Neural progenitor cell (in vitro differentiated cells): ENCODE measurements around the gene UBXN2A. TPM values are rescaled to one million over a fixed set of nuclear protein-coding genes. Genes with fewer than 3 reads are reported as not detected.

ENCODE experiments used
- DNase-seq: peaks from one replicate; pipeline ENCODE4 v3.0.0-alpha.2; 2016; ENCODE audit warnings: low spot score
- H2AFZ ChIP-seq: fragments of 200-600 bp; sonication (generic); replicated peaks from 2 replicates; pipeline ENCODE4 v1.6.1; 2016; ENCODE audit warnings: antibody characterized with exemption
- H3F3A ChIP-seq: fragments of 200-600 bp; sonication (generic); 2 replicates; pipeline ENCODE4 v1.6.1; 2016; ENCODE audit warnings: antibody characterized with exemption, low read depth
- H3K27ac ChIP-seq: fragments of 200-600 bp; sonication (generic); 2 replicates; pipeline ENCODE4 v1.5.1; 2016; ENCODE audit warnings: mild to moderate bottlenecking
- H3K27me3 ChIP-seq: fragments of 200-600 bp; sonication (generic); 2 replicates; pipeline ENCODE4 v1.6.1; 2016; ENCODE audit warnings: mild to moderate bottlenecking, moderate library complexity
- H3K36me3 ChIP-seq: fragments of 200-600 bp; sonication (generic); 2 replicates; pipeline ENCODE4 v1.5.1; 2016
- H3K4me1 ChIP-seq: fragments of 200-600 bp; sonication (generic); 2 replicates; pipeline ENCODE4 v1.6.1; 2016; ENCODE audit warnings: mixed run types
- H3K4me2 ChIP-seq: fragments of 200-600 bp; sonication (generic); 2 replicates; pipeline ENCODE4 v1.6.1; 2016
- H3K4me3 ChIP-seq: fragments of 200-600 bp; sonication (generic); 2 replicates; pipeline ENCODE4 v1.5.1; 2016
- H3K79me2 ChIP-seq: fragments of 200-600 bp; sonication (generic); 2 replicates; pipeline ENCODE4 v1.6.1; 2016; ENCODE audit warnings: low read depth
- H3K9ac ChIP-seq: fragments of 200-600 bp; sonication (generic); 2 replicates; pipeline ENCODE4 v1.6.1; 2016
- H3K9me3 ChIP-seq: fragments of 200-600 bp; sonication (generic); 2 replicates; pipeline ENCODE4 v1.5.1; 2016; ENCODE audit warnings: low read depth
- H4K20me1 ChIP-seq: fragments of 200-600 bp; sonication (generic); 2 replicates; pipeline ENCODE4 v1.6.1; 2016; ENCODE audit warnings: low read depth
- H3K27ac Mint-ChIP-seq: 3 replicates; pipeline ENCODE4 v1.8.0; 2021; ENCODE audit warnings: mixed read lengths
- H3K27me3 Mint-ChIP-seq: 2 replicates; pipeline ENCODE4 v1.8.0; 2022; ENCODE audit warnings: low read depth, mild to moderate bottlenecking, inconsistent platforms, moderate library complexity, mixed read lengths; ENCODE audit not compliant: insufficient read depth
- H3K36me3 Mint-ChIP-seq: 3 replicates; pipeline ENCODE4 v1.8.0; 2021; ENCODE audit warnings: mixed read lengths
- H3K4me1 Mint-ChIP-seq: 3 replicates; pipeline ENCODE4 v1.8.0; 2021; ENCODE audit warnings: mixed read lengths
- H3K4me3 Mint-ChIP-seq: 3 replicates; pipeline ENCODE4 v1.8.0; 2021; ENCODE audit warnings: mild to moderate bottlenecking, moderate library complexity, mixed read lengths
- H3K9me3 Mint-ChIP-seq: 3 replicates; pipeline ENCODE4 v1.8.0; 2020; ENCODE audit warnings: mixed read lengths
- CTCF ChIP-seq: fragments of 200-600 bp; sonication (generic); IDR thresholded peaks from 2 replicates; pipeline ENCODE4 v1.5.1; 2017; ENCODE audit warnings: antibody characterized with exemption, mild to moderate bottlenecking
- EZH2 ChIP-seq: fragments of 200-600 bp; sonication (generic); IDR thresholded peaks from 2 replicates; pipeline ENCODE4 v1.6.1; 2017; ENCODE audit warnings: antibody characterized with exemption, mild to moderate bottlenecking, moderate library complexity
- EZH2phosphoT487 ChIP-seq: fragments of 200-600 bp; sonication (generic); IDR thresholded peaks from 2 replicates; pipeline ENCODE4 v1.6.1; 2017; ENCODE audit warnings: antibody characterized with exemption
- total RNA-seq: library from RNA; depleted of rRNA; stranded (reverse); fragments of >200 nt; gene quantifications from 2 replicates; pipeline ENCODE4 v1.2.3, GENCODE V29; 2015; ENCODE audit warnings: low replicate concordance

The UBXN2A gene
- total RNA-seq, 1 donor from 2014 or later: 24.1 TPM

GRCh38 chr2:24045511-24046508 lies 105.5 kb downstream of the UBXN2A start:
- H3K36me3 ChIP-seq: no peaks in the 10 kb centered on the region
- H2AFZ ChIP-seq: no peak overlapping the region
- peak overlapping the region; percentile 94 for H3K4me3 Mint-ChIP-seq
- H3K4me3 ChIP-seq: peak overlapping the region; percentile 72
- H3K27me3 ChIP-seq: peaks cover 4% of the 10 kb centered on the region
- no peak for DNase-seq
- peaks cover 30% of the 10 kb centered on the region for H3F3A ChIP-seq
- H3K9me3 ChIP-seq: no peaks in the 10 kb centered on the region
- no peak overlapping the region for H3K9ac ChIP-seq
- no peak overlapping the region for H3K27ac Mint-ChIP-seq
- H4K20me1 ChIP-seq: no peaks in the 10 kb centered on the region
- H3K4me1 ChIP-seq: peaks cover 9% of the 10 kb centered on the region
- peaks cover 18% of the 10 kb centered on the region for H3K4me1 Mint-ChIP-seq
- no peaks in the 10 kb centered on the region for H3K9me3 Mint-ChIP-seq
- peaks cover 42% of the 10 kb centered on the region for H3K79me2 ChIP-seq
- H3K27ac ChIP-seq: no peak overlapping the region
- peaks cover 5% of the 10 kb centered on the region for H3K27me3 Mint-ChIP-seq
- TF ChIP-seq EZH2phosphoT487: no peak
- TF ChIP-seq CTCF: no peak
- TF ChIP-seq EZH2: no peak
- peak overlapping the region; percentile 83 for H3K4me2 ChIP-seq
- peaks cover 3% of the 10 kb centered on the region for H3K36me3 Mint-ChIP-seq

GRCh38 chr2:24046599-24046929 lies 106.3 kb downstream of the UBXN2A start:
- TF ChIP-seq EZH2 (no peak), CTCF (no peak), EZH2phosphoT487 (no peak)
- no peaks in the 10 kb centered on the region for H3K9me3 Mint-ChIP-seq
- Histone ChIP-seq H3K9ac (peak overlapping the region; percentile 72), H3K4me1 (peaks cover 9% of the 10 kb centered on the region), H3K27me3 (peaks cover 4% of the 10 kb centered on the region), H3K4me2 (peak overlapping the region; percentile 83), H3K79me2 (peaks cover 42% of the 10 kb centered on the region), H3K9me3 (no peaks in the 10 kb centered on the region), H3K4me3 (peak overlapping the region; percentile 72), H4K20me1 (no peaks in the 10 kb centered on the region), H3F3A (peaks cover 30% of the 10 kb centered on the region), H2AFZ (peak overlapping the region; percentile 90), H3K36me3 (no peaks in the 10 kb centered on the region), H3K27ac (no peak overlapping the region)
- DNase-seq: no peak
- H3K4me1 Mint-ChIP-seq: peaks cover 18% of the 10 kb centered on the region
- H3K27me3 Mint-ChIP-seq: peaks cover 3% of the 10 kb centered on the region
- peak overlapping the region; percentile 94 for H3K4me3 Mint-ChIP-seq
- no peak overlapping the region for H3K27ac Mint-ChIP-seq
- H3K36me3 Mint-ChIP-seq: peaks cover 3% of the 10 kb centered on the region

GRCh38 chr2:24046930-24047702 lies 106.9 kb downstream of the UBXN2A start, which contains the start of gene WDCP:
TSS of gene WDCP (minus strand) at chr2:24047391. CDS start at chr2:24039494, 7,897 bp downstream.
- peak within 1 kb of the TSS; percentile 94 for H3K4me3 Mint-ChIP-seq
- Histone ChIP-seq H3K27me3 (peaks cover 4% of the 10 kb centered on the region), H3K4me2 (peak within 1 kb of the TSS; percentile 83), H3K9ac (peak within 1 kb of the TSS; percentile 72), H3K27ac (no peak within 1 kb of the TSS), H3K79me2 (peaks cover 42% of the 10 kb centered on the region), H4K20me1 (no peaks in the 10 kb centered on the region), H3K9me3 (no peaks in the 10 kb centered on the region), H3K4me3 (peak within 1 kb of the TSS; percentile 72), H3K36me3 (no peaks in the 10 kb centered on the region), H2AFZ (peak within 1 kb of the TSS; percentile 90), H3K4me1 (peaks cover 9% of the 10 kb centered on the region), H3F3A (peaks cover 30% of the 10 kb centered on the region)
- H3K27ac Mint-ChIP-seq: peak within 1 kb of the TSS; percentile 61
- H3K4me1 Mint-ChIP-seq: peaks cover 18% of the 10 kb centered on the region
- H3K9me3 Mint-ChIP-seq: no peaks in the 10 kb centered on the region
- peak; percentile 99 for DNase-seq
- peaks cover 3% of the 10 kb centered on the region for H3K27me3 Mint-ChIP-seq
- no peak for TF ChIP-seq EZH2phosphoT487
- TF ChIP-seq EZH2: no peak
- TF ChIP-seq CTCF: no peak
- peaks cover 3% of the 10 kb centered on the region for H3K36me3 Mint-ChIP-seq
